Measurements from ENCODE around the gene UBE2O. TPM values are rescaled to one million over a fixed set of nuclear protein-coding genes. Genes with fewer than 3 reads are reported as not detected.
A peak's percentile ranks its signal among the peaks of the same experiment; 100 is the strongest.

The UBE2O gene
- total and polyA plus RNA-seq, 2 donors (not counting 3 experiments of a cell fraction or from before 2014, with no cell fraction given), result 13.9 to 34.1 TPM

- intact Hi-C loops (cut with micrococcal nuclease), result loop anchor here (1.0 kb wide), 1 partner anchor 9 kb away; no protein-coding TSS in a partner anchor
- Histone ChIP-seq H2AFZ (ENCODE audit: low read depth, low read length) (no peak overlapping the region), H3K79me2 (ENCODE audit: control insufficient read depth, insufficient read depth, low read length) (peaks cover 37% of the 10 kb centered on the region), H3K36me3 (ENCODE audit: control insufficient read depth in 2 of 2, extremely low read depth in 1 of 2, insufficient read depth in 2 of 2, low read length in 2 of 2) (peaks cover 6 to 8% of the 10 kb centered on the region in 2 experiments), H3K27me3 (ENCODE audit: control insufficient read depth in 2 of 2, insufficient read depth in 2 of 2, low read length in 2 of 2) (no peaks in the 10 kb centered on the region), H3K4me2 (ENCODE audit: insufficient read depth, low read length) (no peak overlapping the region), H3K4me3 (replicated peaks in 1 of 3; ENCODE audit: insufficient read depth in 1 of 3, low read depth in 1 of 3, low read length in 3 of 3) (no peak overlapping the region), H3K9me1 (replicated peaks; ENCODE audit: control insufficient read depth, extremely low read depth, insufficient read depth, low read length) (no peaks in the 10 kb centered on the region), H3K9me3 (replicated peaks; ENCODE audit: control insufficient read depth, insufficient read depth, low read length) (no peaks in the 10 kb centered on the region), H3K4me1 (ENCODE audit: control insufficient read depth, extremely low read depth, insufficient read depth, low read length) (peaks cover 17% of the 10 kb centered on the region), H3K27ac (ENCODE audit: insufficient read depth, low read depth, low read length) (no peak overlapping the region), H4K20me1 (replicated peaks; ENCODE audit: control insufficient read depth, extremely low read depth, insufficient read depth, low read length) (no peaks in the 10 kb centered on the region), H3K9ac (replicated peaks; ENCODE audit: extremely low read depth, insufficient read depth, low read length) (no peak overlapping the region)
- ChIA-PET POLR2A (interaction anchor here (1.0 kb wide), 1 partner anchor 57 kb away, joined by 5 read pairs; no protein-coding TSS in a partner anchor), CTCF (interaction anchor here (1.7 to 7.4 kb wide), 6 partner anchors 8 to 85 kb away, joined by 7 to 99 read pairs (median 8); no protein-coding TSS in a partner anchor)
- TF ChIP-seq CTCF (IDR thresholded peaks at IDR 0.05; ENCODE audit: extremely low read depth in 1 of 2, insufficient read depth in 1 of 2, low read depth in 1 of 2, low read length in 2 of 2), result peak in 1 of 2 donors; percentile 21
- TF ChIP-seq POLR2A (IDR thresholded peaks at IDR 0.05; ENCODE audit: low read depth, low read length), result peak; percentile 12
- TF ChIP-seq POLR2AphosphoS5 (IDR thresholded peaks at IDR 0.05; ENCODE audit: insufficient read depth, low read depth, low read length), result peak; percentile 48
- no peak for TF ChIP-seq FOS (IDR thresholded peaks at IDR 0.05; ENCODE audit: borderline replicate concordance, insufficient read depth, low read length)
- TF ChIP-seq EZH2 (IDR thresholded peaks at IDR 0.05; ENCODE audit: borderline replicate concordance, low read depth, low read length, severe bottlenecking), result no peak
- TF ChIP-seq JUN (IDR thresholded peaks at IDR 0.05; ENCODE audit: borderline replicate concordance, insufficient read depth, insufficient read length, low read depth), result no peak
- no peak for TF ChIP-seq GATA2 (IDR thresholded peaks at IDR 0.05; ENCODE audit: insufficient read depth, insufficient read length, low read depth, low read length)
- no peak for TF ChIP-seq MYC (IDR thresholded peaks at IDR 0.05; ENCODE audit: low read depth, low read length)
- TF ChIP-seq MAX (IDR thresholded peaks at IDR 0.05; ENCODE audit: insufficient read depth, insufficient read length), result no peak
- BruUV-seq (replicated peaks), result no TSS peak
- FAIRE-seq, result peak; percentile 33
- dilution Hi-C loops (cut with MboI; ENCODE audit: extremely low pct_ligation_motif_present, low sequenced_read_pairs), result no loop called here
- DNase-seq (ENCODE audit: low read depth, low spot score), result peak; percentile 43
These were observed 63.7 kb downstream of the UBE2O start for GRCh38 chr17:76388966-76389888.
